IMR-90 (cell line): ENCODE data around the gene BRCA1. TPM values are rescaled to one million over a fixed set of nuclear protein-coding genes. Genes with fewer than 3 reads are reported as not detected.

ENCODE experiments used
- microRNA-seq, 2 experiments: library from miRNA; stranded (forward) in 1 of 2; unstranded in 1 of 2; fragments of 10-50 nt in 1 of 2; fragments of <30 nt in 1 of 2; gene quantifications in 1 of 2; microRNA quantifications in 1 of 2; one replicate each; pipeline versions ENCODE3 to v1.1.0; 2013 to 2020; ENCODE audit not compliant: insufficient read depth in 1 of 2, insufficient read length in 1 of 2, unreplicated experiment in 1 of 2
- polyA plus RNA-seq, 3 experiments: library from polyadenylated mRNA; depleted of rRNA; stranded (reverse); fragments of >200 nt; gene quantifications; 2 replicates each; pipeline ENCODE4 v1.2.3, GENCODE V29; 2012; ENCODE audit warnings: low replicate concordance in 1 of 3
- small RNA-seq, 5 experiments: library from RNA; depleted of rRNA; stranded (forward); fragments of <200 nt; gene quantifications; one replicate each; pipeline ENCODE3, GENCODE V24; 2012
- total RNA-seq: library from RNA; depleted of rRNA; stranded (reverse); fragments of >200 nt; gene quantifications from 2 replicates; pipeline ENCODE4 v1.2.3, GENCODE V29; 2012; rRNA removed

Gene BRCA1
- total and polyA plus RNA-seq, 2 of the 4 experiments (the other 2 are of a cell fraction), result 8.3 to 17.7 TPM

Small RNA genes within 50 kb of the gene (microRNA-seq; reads per million reads assigned to microRNA genes)
- gene AC060780.2 (ENCODE audit: insufficient read depth, insufficient read length), result not detected
- gene AC060780.3 (ENCODE audit: insufficient read depth, insufficient read length), result not detected
- not detected for gene AC135721.1 (ENCODE audit: insufficient read depth, insufficient read length)

Small RNA genes within 50 kb of the gene (small RNA-seq; reads per million reads assigned to genes)
- gene AC060780.2 (0 to 0.08 (median 0) reads per million in 5 experiments), gene AC060780.3 (0 to 0.07 (median 0) reads per million in 5 experiments), gene AC135721.1 (0 reads per million in 5 experiments)

Other genes with a start within 250 kb of the BRCA1 start
- not detected in 2 replicates for gene G6PC1, start 224.6 kb downstream of the BRCA1 start, total RNA-seq
- not detected in 2 replicates for gene G6PC1, start 224.6 kb downstream of the BRCA1 start, polyA plus RNA-seq (2012; rRNA removed)
- gene AARSD1, start 160.9 kb downstream of the BRCA1 start, total RNA-seq, result 55.0 and 58.9 TPM in 2 replicates
- 53.0 and 58.9 TPM in 2 replicates for gene AARSD1, start 160.9 kb downstream of the BRCA1 start, polyA plus RNA-seq (2012; rRNA removed)
- gene PTGES3L, start 145.3 kb downstream of the BRCA1 start, total RNA-seq, result 1.4 and 2.2 TPM in 2 replicates
- 1.7 and 2.4 TPM in 2 replicates for gene PTGES3L, start 145.3 kb downstream of the BRCA1 start, polyA plus RNA-seq (2012; rRNA removed)
- gene RUNDC1, start 144.8 kb downstream of the BRCA1 start, total RNA-seq, result 7.0 and 8.1 TPM in 2 replicates
- gene RUNDC1, start 144.8 kb downstream of the BRCA1 start, polyA plus RNA-seq (2012; rRNA removed), result 7.4 and 7.9 TPM in 2 replicates
- 1,595 and 1,663 TPM in 2 replicates for gene RPL27, start 126.9 kb downstream of the BRCA1 start, total RNA-seq
- gene RPL27, start 126.9 kb downstream of the BRCA1 start, polyA plus RNA-seq (2012; rRNA removed), result 2,806 and 4,622 TPM in 2 replicates
- gene IFI35, start 118.6 kb downstream of the BRCA1 start, total RNA-seq, result 13.1 and 17.0 TPM in 2 replicates
- gene IFI35, start 118.6 kb downstream of the BRCA1 start, polyA plus RNA-seq (2012; rRNA removed), result 15.0 and 15.8 TPM in 2 replicates
- 81.1 and 101 TPM in 2 replicates for gene VAT1, start 103.0 kb downstream of the BRCA1 start, total RNA-seq
- gene VAT1, start 103.0 kb downstream of the BRCA1 start, polyA plus RNA-seq (2012; rRNA removed), result 97.3 and 108 TPM in 2 replicates
- 1.1 TPM in 2 replicates for gene RND2, start 100.1 kb downstream of the BRCA1 start, total RNA-seq
- 1.8 and 1.9 TPM in 2 replicates for gene RND2, start 100.1 kb downstream of the BRCA1 start, polyA plus RNA-seq (2012; rRNA removed)
- gene NBR1, start 45.9 kb upstream of the BRCA1 start, total RNA-seq, result 105 and 132 TPM in 2 replicates
- gene NBR1, start 45.9 kb upstream of the BRCA1 start, polyA plus RNA-seq (2012; rRNA removed), result 47.7 and 52.4 TPM in 2 replicates
- 1.4 and 2.2 TPM in 2 replicates for gene TMEM106A, start 86.5 kb upstream of the BRCA1 start, total RNA-seq
- 7.4 and 7.5 TPM in 2 replicates for gene TMEM106A, start 86.5 kb upstream of the BRCA1 start, polyA plus RNA-seq (2012; rRNA removed)
- not detected in 2 replicates for gene CCDC200, start 103.3 kb upstream of the BRCA1 start, total RNA-seq
- not detected in 2 replicates for gene CCDC200, start 103.3 kb upstream of the BRCA1 start, polyA plus RNA-seq (2012; rRNA removed)
- not detected in 2 replicates for gene RNU2-1, start 108.6 kb upstream of the BRCA1 start, total RNA-seq
- not detected in 2 replicates for gene RNU2-1, start 108.6 kb upstream of the BRCA1 start, polyA plus RNA-seq (2012; rRNA removed)